HepG2 (cell line): ENCODE data around the gene IFNAR1. TPM values are rescaled to one million over a fixed set of nuclear protein-coding genes. Genes with fewer than 3 reads are reported as not detected.

Experiments used
- CENPT ChIP-seq: sonication (generic); formaldehyde crosslinking; IDR thresholded peaks from 2 replicates; pipeline ENCODE4 v1.8.0; 2022; ENCODE audit warnings: low read depth, mild to moderate bottlenecking, moderate library complexity, missing genetic modification reagents
- FOXP1 ChIP-seq, 2 experiments: fragments of 450-650 bp in 1 of 2; IDR thresholded peaks; 2 replicates each; pipeline ENCODE4 v1.6.1; 2017 to 2018; ENCODE audit warnings: antibody characterized with exemption in 1 of 2
- HMG20A ChIP-seq: IDR thresholded peaks from 2 replicates; pipeline ENCODE4 v1.6.1; 2016; ENCODE audit warnings: borderline replicate concordance
- HMGXB3 ChIP-seq: sonication (generic); formaldehyde crosslinking; IDR thresholded peaks from 2 replicates; pipeline ENCODE4 v1.4.0; 2020; ENCODE audit warnings: missing genetic modification reagents, borderline replicate concordance
- JUND ChIP-seq: sonication (generic); formaldehyde crosslinking; IDR thresholded peaks from 2 replicates; pipeline ENCODE4 v1.8.0; 2022; ENCODE audit warnings: mild to moderate bottlenecking, missing genetic modification reagents
- MAF1 ChIP-seq: sonication (generic); formaldehyde crosslinking; IDR thresholded peaks from 2 replicates; pipeline ENCODE4 v1.5.0; 2020; ENCODE audit warnings: missing genetic modification reagents, borderline replicate concordance
- PAX8 ChIP-seq: sonication (generic); formaldehyde crosslinking; IDR thresholded peaks from 2 replicates; pipeline ENCODE4 v1.8.0; 2022; ENCODE audit warnings: mild to moderate bottlenecking, missing genetic modification reagents, borderline replicate concordance
- RXRB ChIP-seq: IDR thresholded peaks from 2 replicates; pipeline ENCODE4 v1.6.1; 2016; ENCODE audit warnings: borderline replicate concordance, missing genetic modification reagents, missing compliant biosample characterization
- SP2 ChIP-seq: sonication (generic); formaldehyde crosslinking; IDR thresholded peaks from 2 replicates; pipeline ENCODE4 v1.5.1; 2020; ENCODE audit warnings: mild to moderate bottlenecking, missing genetic modification reagents
- ZNF251 ChIP-seq: sonication (generic); formaldehyde crosslinking; IDR thresholded peaks from 2 replicates; pipeline ENCODE4 v1.9.0; 2021; ENCODE audit warnings: mild to moderate bottlenecking, missing genetic modification reagents
- ZNF256 ChIP-seq: sonication (generic); formaldehyde crosslinking; conservative IDR thresholded peaks from 2 replicates; pipeline ENCODE4 v1.4.0; 2020; ENCODE audit warnings: missing genetic modification reagents
- ZNF512 ChIP-seq: sonication (generic); formaldehyde crosslinking; IDR thresholded peaks from 2 replicates; pipeline ENCODE4 v1.4.0; 2020; ENCODE audit warnings: mild to moderate bottlenecking, missing genetic modification reagents
- ZUFSP ChIP-seq: sonication (generic); formaldehyde crosslinking; IDR thresholded peaks from 2 replicates; pipeline ENCODE4 v1.9.0; 2021; ENCODE audit warnings: missing genetic modification reagents, mild to moderate bottlenecking, borderline replicate concordance
- polyA plus RNA-seq, 8 experiments: library from polyadenylated mRNA; depleted of rRNA in 3 of 8; stranded (reverse) in 7 of 8; unstranded in 1 of 8; fragments of >200 nt; fragmentation: Illumina TruSeq in 4 of 8; extraction: Trizol in 4 of 8; gene quantifications; 2 replicates each; pipeline versions ENCODE4 v1.2.1 to v1.2.3, GENCODE V29; 2011 to 2016; ENCODE audit warnings: low read depth in 4 of 8, missing spikeins in 1 of 8, mixed read lengths in 1 of 8; ENCODE audit not compliant: insufficient read depth in 1 of 8
- total RNA-seq, 5 experiments: library from RNA; depleted of rRNA; stranded (reverse); fragments of >200 nt; fragmentation: Illumina TruSeq; extraction: Trizol; gene quantifications; 2 replicates each; pipeline ENCODE4 v1.2.3, GENCODE V29; 2016; ENCODE audit warnings: low read depth in 1 of 5
- TF ChIP-seq, protein P1 (sequence below): sonication (generic); formaldehyde crosslinking; conservative IDR thresholded peaks from 2 replicates; pipeline ENCODE4 v1.4.0; 2020; ENCODE audit warnings: missing genetic modification reagents
- TF ChIP-seq, protein P2 (sequence below): sonication (generic); formaldehyde crosslinking; IDR thresholded peaks from 2 replicates; pipeline ENCODE4 v1.8.0; 2022; ENCODE audit warnings: missing genetic modification reagents, mild to moderate bottlenecking, borderline replicate concordance
- TF ChIP-seq, protein P3 (sequence below): sonication (generic); formaldehyde crosslinking; IDR thresholded peaks from 2 replicates; pipeline ENCODE4 v1.4.0; 2020; ENCODE audit warnings: missing genetic modification reagents

IFNAR1 gene
- total and polyA plus RNA-seq, 2 of the 13 experiments (the other 11 are each of a cell fraction or from before 2014, with no cell fraction given): 6.7 to 9.3 TPM

GRCh38 chr21:33325222-33326067 is 675 bp downstream of the IFNAR1 start (continued):
- TF ChIP-seq ZUFSP (CRISPR knock-in tag): no peak
- TF ChIP-seq ZNF251 (CRISPR knock-in tag): peak; percentile 38; the same call in 1 of the 2 replicates
- TF ChIP-seq RXRB (CRISPR knock-in tag): no peak
- TF ChIP-seq, protein P1, sequence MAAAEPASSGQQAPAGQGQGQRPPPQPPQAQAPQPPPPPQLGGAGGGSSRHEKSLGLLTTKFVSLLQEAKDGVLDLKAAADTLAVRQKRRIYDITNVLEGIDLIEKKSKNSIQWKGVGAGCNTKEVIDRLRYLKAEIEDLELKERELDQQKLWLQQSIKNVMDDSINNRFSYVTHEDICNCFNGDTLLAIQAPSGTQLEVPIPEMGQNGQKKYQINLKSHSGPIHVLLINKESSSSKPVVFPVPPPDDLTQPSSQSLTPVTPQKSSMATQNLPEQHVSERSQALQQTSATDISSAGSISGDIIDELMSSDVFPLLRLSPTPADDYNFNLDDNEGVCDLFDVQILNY: no peak
- TF ChIP-seq JUND (CRISPR knock-in tag): no peak
- TF ChIP-seq HMGXB3 (CRISPR knock-in tag): no peak
- no peak for TF ChIP-seq PAX8 (CRISPR knock-in tag)
- TF ChIP-seq, protein P2, sequence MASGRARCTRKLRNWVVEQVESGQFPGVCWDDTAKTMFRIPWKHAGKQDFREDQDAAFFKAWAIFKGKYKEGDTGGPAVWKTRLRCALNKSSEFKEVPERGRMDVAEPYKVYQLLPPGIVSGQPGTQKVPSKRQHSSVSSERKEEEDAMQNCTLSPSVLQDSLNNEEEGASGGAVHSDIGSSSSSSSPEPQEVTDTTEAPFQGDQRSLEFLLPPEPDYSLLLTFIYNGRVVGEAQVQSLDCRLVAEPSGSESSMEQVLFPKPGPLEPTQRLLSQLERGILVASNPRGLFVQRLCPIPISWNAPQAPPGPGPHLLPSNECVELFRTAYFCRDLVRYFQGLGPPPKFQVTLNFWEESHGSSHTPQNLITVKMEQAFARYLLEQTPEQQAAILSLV: 0 out of 2 replicates have a peak, but pooled peaks have one; percentile 51
- no peak for TF ChIP-seq CENPT
- TF ChIP-seq, protein P3, sequence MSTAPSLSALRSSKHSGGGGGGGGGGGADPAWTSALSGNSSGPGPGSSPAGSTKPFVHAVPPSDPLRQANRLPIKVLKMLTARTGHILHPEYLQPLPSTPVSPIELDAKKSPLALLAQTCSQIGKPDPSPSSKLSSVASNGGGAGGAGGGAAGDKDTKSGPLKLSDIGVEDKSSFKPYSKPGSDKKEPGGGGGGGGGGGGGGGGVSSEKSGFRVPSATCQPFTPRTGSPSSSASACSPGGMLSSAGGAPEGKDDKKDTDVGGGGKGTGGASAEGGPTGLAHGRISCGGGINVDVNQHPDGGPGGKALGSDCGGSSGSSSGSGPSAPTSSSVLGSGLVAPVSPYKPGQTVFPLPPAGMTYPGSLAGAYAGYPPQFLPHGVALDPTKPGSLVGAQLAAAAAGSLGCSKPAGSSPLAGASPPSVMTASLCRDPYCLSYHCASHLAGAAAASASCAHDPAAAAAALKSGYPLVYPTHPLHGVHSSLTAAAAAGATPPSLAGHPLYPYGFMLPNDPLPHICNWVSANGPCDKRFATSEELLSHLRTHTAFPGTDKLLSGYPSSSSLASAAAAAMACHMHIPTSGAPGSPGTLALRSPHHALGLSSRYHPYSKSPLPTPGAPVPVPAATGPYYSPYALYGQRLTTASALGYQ (CRISPR knock-in tag): no peak
- no peak for TF ChIP-seq ZNF512
- TF ChIP-seq SP2 (CRISPR knock-in tag): no peak
- no peak for TF ChIP-seq HMG20A (CRISPR knock-in tag)
- TF ChIP-seq MAF1: no peak
- TF ChIP-seq ZNF256 (CRISPR knock-in tag): no peak
- no peak for TF ChIP-seq FOXP1 (IDR thresholded peaks at IDR 0.05)
- TF ChIP-seq FOXP1 (CRISPR knock-in tag; IDR thresholded peaks at IDR 0.05): no peak
